GM12878 (cell line): ENCODE data around the gene MX1. TPM values are rescaled to one million over a fixed set of nuclear protein-coding genes. Genes with fewer than 3 reads are reported as not detected.
A peak's percentile ranks its signal among the peaks of the same experiment; 100 is the strongest.

ENCODE experiments used
- CBX3 ChIP-seq: fragments of 200-600 bp; sonication (generic); IDR thresholded peaks from 2 replicates; pipeline ENCODE4 v1.6.1; 2016; ENCODE audit warnings: low read depth, borderline replicate concordance
- CTCF ChIP-seq, 3 experiments: IDR thresholded peaks in 2 of 3; conservative IDR thresholded peaks in 1 of 3; 2 replicates each; pipeline ENCODE4 v1.5.1; 2011; ENCODE audit warnings: low read depth in 3 of 3, low read length in 3 of 3, mild to moderate bottlenecking in 3 of 3, control low read depth in 2 of 3, moderate library complexity in 2 of 3, inconsistent platforms in 1 of 3, mixed read lengths in 1 of 3; ENCODE audit not compliant: control insufficient read depth in 2 of 3, insufficient read depth in 1 of 3; ENCODE audit errors: extremely low read depth in 1 of 3
- E2F4 ChIP-seq: IDR thresholded peaks from 2 replicates; pipeline ENCODE4 v1.6.1; 2012; ENCODE audit warnings: low read depth, low read length, improper control_type of control experiment
- E4F1 ChIP-seq: fragments of 450-650 bp; IDR thresholded peaks from 2 replicates; pipeline ENCODE4 v1.6.1; 2018; ENCODE audit warnings: borderline replicate concordance, mild to moderate bottlenecking; ENCODE audit not compliant: partially characterized antibody
- MAX ChIP-seq: IDR thresholded peaks from 2 replicates; pipeline ENCODE4 v1.6.1; 2012; ENCODE audit warnings: low read depth, low read length, improper control_type of control experiment
- RAD21 ChIP-seq: IDR thresholded peaks from 2 replicates; pipeline ENCODE4 v1.6.1; 2011; ENCODE audit warnings: mild to moderate bottlenecking, low read depth, low read length, moderate library complexity; ENCODE audit not compliant: insufficient read depth
- REST ChIP-seq: IDR thresholded peaks from 2 replicates; pipeline ENCODE4 v1.6.1; 2012; ENCODE audit warnings: mild to moderate bottlenecking, low read depth, low read length
- RUNX3 ChIP-seq: IDR thresholded peaks from 2 replicates; pipeline ENCODE4 v1.6.1; 2012; ENCODE audit warnings: low read length, inconsistent platforms
- SIX5 ChIP-seq: IDR thresholded peaks from 2 replicates; pipeline ENCODE4 v1.6.1; 2011; ENCODE audit warnings: mild to moderate bottlenecking, low read depth, low read length, moderate library complexity; ENCODE audit not compliant: severe bottlenecking
- SMARCA5 ChIP-seq: fragments of 450-650 bp; IDR thresholded peaks from 2 replicates; pipeline ENCODE4 v1.6.1; 2017; ENCODE audit warnings: mild to moderate bottlenecking
- TAF1 ChIP-seq: IDR thresholded peaks from 2 replicates; pipeline ENCODE4 v1.6.1; 2011; ENCODE audit warnings: mild to moderate bottlenecking, low read depth, low read length, borderline replicate concordance
- polyA plus RNA-seq, 11 experiments: library from polyadenylated mRNA; depleted of rRNA in 4 of 11; unstranded in 6 of 11; stranded (reverse) in 5 of 11; fragments of >200 nt; fragmentation: Nextera tagmentation in 4 of 11; fragmentation: Illumina TruSeq in 1 of 11; extraction: Ambion mirVana in 4 of 11; extraction: Trizol in 1 of 11; gene quantifications; 1 replicate in 1 of 11; 2 replicates in 10 of 11; pipeline versions ENCODE4 v1.2.1 to v1.2.3, GENCODE V29; 2011 to 2016; ENCODE audit warnings: inconsistent platforms in 2 of 11, missing spikeins in 2 of 11, low read depth in 1 of 11
- total RNA-seq, 4 experiments: library from RNA; depleted of rRNA in 3 of 4; stranded (reverse); fragments of >200 nt in 3 of 4; fragmentation: Illumina TruSeq in 1 of 4; extraction: Trizol in 1 of 4; gene quantifications; 2 replicates each; pipeline versions ENCODE4 v1.2.1 to v1.2.3, GENCODE V29; 2013 to 2021

The MX1 gene
- total and polyA plus RNA-seq, 10 of the 15 experiments (the other 5 are each of a cell fraction or from before 2014, with no cell fraction given): 75.9 to 385 (median 302) TPM

- peak; percentile 77 to 82 (median 81) for TF ChIP-seq CTCF (IDR thresholded peaks at IDR 0.05 in 2 of 3, conservative IDR thresholded peaks at IDR 0.05 in 1 of 3; ENCODE audit: control insufficient read depth in 2 of 3, extremely low read depth in 1 of 3, insufficient read depth in 1 of 3, low read depth in 3 of 3, low read length in 3 of 3)
- peak; percentile 60 for TF ChIP-seq RAD21
- no peak for TF ChIP-seq E4F1
- TF ChIP-seq SMARCA5: no peak
- no peak for TF ChIP-seq SIX5
- no peak for TF ChIP-seq CBX3
- no peak for TF ChIP-seq REST
- TF ChIP-seq RUNX3: peak; percentile 13
- no peak for TF ChIP-seq TAF1
- TF ChIP-seq MAX: no peak
- TF ChIP-seq E2F4: no peak
Observed at GRCh38 chr21:41460578-41461527, 34.8 kb downstream of the MX1 start (continued).
